Measurements from ENCODE around the gene TDRD1. TPM values are rescaled to one million over a fixed set of nuclear protein-coding genes. Genes with fewer than 3 reads are reported as not detected.

Gene TDRD1
- total and polyA plus RNA-seq, 9 of the 15 experiments (the other 6 are each of a cell fraction or from before 2014, with no cell fraction given) = not detected

DNA sequence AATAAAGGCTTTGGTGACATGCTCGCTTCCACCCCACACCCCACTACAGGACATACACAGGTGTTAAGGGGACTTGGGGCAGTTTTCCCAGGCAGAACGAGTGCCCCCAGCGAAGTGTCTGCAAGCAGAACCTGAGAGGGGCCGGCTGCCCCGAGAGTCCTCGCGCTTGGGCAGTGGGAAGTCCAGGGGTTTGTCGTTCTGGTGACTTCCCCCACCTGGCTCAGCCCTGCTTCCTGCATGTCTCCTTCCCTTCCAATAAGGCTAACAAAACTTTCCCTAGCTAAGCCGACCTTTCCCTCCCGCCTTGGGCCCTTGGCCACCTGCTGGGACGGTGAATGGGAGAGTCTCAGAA lies 60.8 kb downstream of the TDRD1 start:
- peaks cover 0 to 7% of the 10 kb centered on the region in 2 experiments; a peak in 2 of 5 replicates for H3K4me1 ChIP-seq (replicated peaks in 1 of 2; ENCODE audit: control insufficient read depth in 2 of 2, insufficient read depth in 2 of 2, low read length in 2 of 2)
- H3K4me2 ChIP-seq (ENCODE audit: insufficient read depth, low read length) = no peak overlapping the region
- H3K36me3 ChIP-seq (ENCODE audit: control insufficient read depth, insufficient read depth, low read length) = no peaks in the 10 kb centered on the region
- H3K9ac ChIP-seq (ENCODE audit: insufficient read depth in 1 of 2, low read depth in 2 of 2, low read length in 2 of 2) = no peak overlapping the region
- H3K9me1 ChIP-seq (ENCODE audit: control insufficient read depth, insufficient read depth, low read length) = no peaks in the 10 kb centered on the region
- in situ Hi-C loops (cut with MboI) (no loop called here), intact Hi-C loops (cut with micrococcal nuclease) (no loop called here)
- WGBS (ENCODE audit: insufficient coverage, low coverage, missing lambda C conversion rate) = 19% methylated on average over 8 of the region's 11 CpGs
- no peaks in the 10 kb centered on the region for H3K9me3 ChIP-seq (replicated peaks; ENCODE audit: control insufficient read depth, insufficient read depth, low read depth, low read length)
- H2AFZ ChIP-seq (ENCODE audit: low read depth, low read length) = no peak overlapping the region
- no peaks in the 10 kb centered on the region for H3K79me2 ChIP-seq (ENCODE audit: control insufficient read depth, insufficient read depth, low read length)
- DNase-seq (ENCODE audit: extremely low read depth in 1 of 4, low spot score in 3 of 4) (no peak), ATAC-seq (no peak), FAIRE-seq (no peak)
- no TSS peak for BruUV-seq (replicated peaks)
- CTCF ChIA-PET (ENCODE audit: low intra/inter-chr PET ratio) = no interaction called here
- POLR2A ChIA-PET = no interaction called here
- H3K27ac ChIP-seq (ENCODE audit: extremely low read depth, low read depth, low read length) = no peak overlapping the region
- H4K20me1 ChIP-seq (replicated peaks; ENCODE audit: control insufficient read depth, insufficient read depth, low read length) = no peaks in the 10 kb centered on the region
- TF ChIP-seq TAF1 (IDR thresholded peaks at IDR 0.05; ENCODE audit: control insufficient read depth, extremely low read depth, insufficient read depth, low read length, severe bottlenecking) = no peak
- TF ChIP-seq, protein P1, sequence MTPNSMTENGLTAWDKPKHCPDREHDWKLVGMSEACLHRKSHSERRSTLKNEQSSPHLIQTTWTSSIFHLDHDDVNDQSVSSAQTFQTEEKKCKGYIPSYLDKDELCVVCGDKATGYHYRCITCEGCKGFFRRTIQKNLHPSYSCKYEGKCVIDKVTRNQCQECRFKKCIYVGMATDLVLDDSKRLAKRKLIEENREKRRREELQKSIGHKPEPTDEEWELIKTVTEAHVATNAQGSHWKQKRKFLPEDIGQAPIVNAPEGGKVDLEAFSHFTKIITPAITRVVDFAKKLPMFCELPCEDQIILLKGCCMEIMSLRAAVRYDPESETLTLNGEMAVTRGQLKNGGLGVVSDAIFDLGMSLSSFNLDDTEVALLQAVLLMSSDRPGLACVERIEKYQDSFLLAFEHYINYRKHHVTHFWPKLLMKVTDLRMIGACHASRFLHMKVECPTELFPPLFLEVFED (CRISPR knock-in tag; conservative IDR thresholded peaks at IDR 0.05) = no peak
- H3K27me3 ChIP-seq (ENCODE audit: control insufficient read depth in 2 of 2, insufficient read depth in 2 of 2, low read length in 2 of 2) = peaks cover 0 to 31% of the 10 kb centered on the region in 2 experiments; a peak in 3 of 5 replicates
- no peak overlapping the region for H3K4me3 ChIP-seq

DNA sequence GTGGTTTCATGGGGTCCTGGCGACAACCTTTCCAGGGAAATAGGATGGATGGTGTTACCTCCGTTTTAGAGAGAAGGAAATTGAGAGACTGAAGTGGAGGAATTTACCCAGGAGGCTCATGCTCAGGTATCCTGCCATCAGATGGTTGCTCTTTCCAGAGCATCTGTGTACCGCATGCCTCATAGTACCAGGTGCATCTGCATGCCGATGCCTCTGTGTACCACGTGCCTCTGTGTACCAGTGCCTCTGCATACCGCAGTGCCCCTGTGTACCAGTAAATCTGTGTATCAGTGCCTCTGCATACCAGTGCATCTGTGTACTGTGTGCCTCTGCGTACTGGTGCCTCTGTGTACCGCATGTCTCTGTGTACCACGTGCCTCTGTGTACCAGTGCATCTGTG lies 63.1 kb downstream of the TDRD1 start:
- H3K4me1 ChIP-seq (replicated peaks in 1 of 2; ENCODE audit: control insufficient read depth in 2 of 2, insufficient read depth in 2 of 2, low read length in 2 of 2) = peaks cover 0 to 7% of the 10 kb centered on the region in 2 experiments; a peak in 2 of 5 replicates
- FAIRE-seq (no peak), DNase-seq (ENCODE audit: extremely low read depth in 1 of 4, low spot score in 3 of 4) (no peak), ATAC-seq (no peak)
- no peaks in the 10 kb centered on the region for H4K20me1 ChIP-seq (replicated peaks; ENCODE audit: control insufficient read depth, insufficient read depth, low read length)
- no peak overlapping the region for H3K9ac ChIP-seq (ENCODE audit: insufficient read depth in 1 of 2, low read depth in 2 of 2, low read length in 2 of 2)
- POLR2A ChIA-PET = interaction anchor here (0.6 kb wide), 1 partner anchor 106 kb away, joined by 3 read pairs; no protein-coding TSS in a partner anchor
- no TSS peak for BruUV-seq (replicated peaks)
- H3K4me2 ChIP-seq (ENCODE audit: insufficient read depth, low read length) = no peak overlapping the region
- H3K9me1 ChIP-seq (ENCODE audit: control insufficient read depth, insufficient read depth, low read length) = no peaks in the 10 kb centered on the region
- no peak overlapping the region for H3K27ac ChIP-seq (ENCODE audit: extremely low read depth, low read depth, low read length)
- CTCF ChIA-PET (ENCODE audit: low intra/inter-chr PET ratio) = no interaction called here
- H3K36me3 ChIP-seq (ENCODE audit: control insufficient read depth, insufficient read depth, low read length) = no peaks in the 10 kb centered on the region
- WGBS (ENCODE audit: insufficient coverage, low coverage, missing lambda C conversion rate) = 0% methylated on average over 9 of the region's 9 CpGs
- H2AFZ ChIP-seq (ENCODE audit: low read depth, low read length) = no peak overlapping the region
- in situ Hi-C loops (cut with MboI) = no loop called here
- H3K9me3 ChIP-seq (replicated peaks; ENCODE audit: control insufficient read depth, insufficient read depth, low read depth, low read length) = no peaks in the 10 kb centered on the region
- no peak overlapping the region for H3K4me3 ChIP-seq
- no peaks in the 10 kb centered on the region for H3K79me2 ChIP-seq (ENCODE audit: control insufficient read depth, insufficient read depth, low read length)
- intact Hi-C loops (cut with micrococcal nuclease) = no loop called here
- peaks cover 0 to 36% of the 10 kb centered on the region in 2 experiments; a peak in 3 of 5 replicates for H3K27me3 ChIP-seq (ENCODE audit: control insufficient read depth in 2 of 2, insufficient read depth in 2 of 2, low read length in 2 of 2)
- TF ChIP-seq NR2F6 (CRISPR knock-in tag; IDR thresholded peaks at IDR 0.05) (no peak), MCM5 (IDR thresholded peaks at IDR 0.05; ENCODE audit: low read depth) (no peak), SMAD2 (IDR thresholded peaks at IDR 0.05; ENCODE audit: low read depth, low read length) (no peak)
- TF ChIP-seq, protein P2, sequence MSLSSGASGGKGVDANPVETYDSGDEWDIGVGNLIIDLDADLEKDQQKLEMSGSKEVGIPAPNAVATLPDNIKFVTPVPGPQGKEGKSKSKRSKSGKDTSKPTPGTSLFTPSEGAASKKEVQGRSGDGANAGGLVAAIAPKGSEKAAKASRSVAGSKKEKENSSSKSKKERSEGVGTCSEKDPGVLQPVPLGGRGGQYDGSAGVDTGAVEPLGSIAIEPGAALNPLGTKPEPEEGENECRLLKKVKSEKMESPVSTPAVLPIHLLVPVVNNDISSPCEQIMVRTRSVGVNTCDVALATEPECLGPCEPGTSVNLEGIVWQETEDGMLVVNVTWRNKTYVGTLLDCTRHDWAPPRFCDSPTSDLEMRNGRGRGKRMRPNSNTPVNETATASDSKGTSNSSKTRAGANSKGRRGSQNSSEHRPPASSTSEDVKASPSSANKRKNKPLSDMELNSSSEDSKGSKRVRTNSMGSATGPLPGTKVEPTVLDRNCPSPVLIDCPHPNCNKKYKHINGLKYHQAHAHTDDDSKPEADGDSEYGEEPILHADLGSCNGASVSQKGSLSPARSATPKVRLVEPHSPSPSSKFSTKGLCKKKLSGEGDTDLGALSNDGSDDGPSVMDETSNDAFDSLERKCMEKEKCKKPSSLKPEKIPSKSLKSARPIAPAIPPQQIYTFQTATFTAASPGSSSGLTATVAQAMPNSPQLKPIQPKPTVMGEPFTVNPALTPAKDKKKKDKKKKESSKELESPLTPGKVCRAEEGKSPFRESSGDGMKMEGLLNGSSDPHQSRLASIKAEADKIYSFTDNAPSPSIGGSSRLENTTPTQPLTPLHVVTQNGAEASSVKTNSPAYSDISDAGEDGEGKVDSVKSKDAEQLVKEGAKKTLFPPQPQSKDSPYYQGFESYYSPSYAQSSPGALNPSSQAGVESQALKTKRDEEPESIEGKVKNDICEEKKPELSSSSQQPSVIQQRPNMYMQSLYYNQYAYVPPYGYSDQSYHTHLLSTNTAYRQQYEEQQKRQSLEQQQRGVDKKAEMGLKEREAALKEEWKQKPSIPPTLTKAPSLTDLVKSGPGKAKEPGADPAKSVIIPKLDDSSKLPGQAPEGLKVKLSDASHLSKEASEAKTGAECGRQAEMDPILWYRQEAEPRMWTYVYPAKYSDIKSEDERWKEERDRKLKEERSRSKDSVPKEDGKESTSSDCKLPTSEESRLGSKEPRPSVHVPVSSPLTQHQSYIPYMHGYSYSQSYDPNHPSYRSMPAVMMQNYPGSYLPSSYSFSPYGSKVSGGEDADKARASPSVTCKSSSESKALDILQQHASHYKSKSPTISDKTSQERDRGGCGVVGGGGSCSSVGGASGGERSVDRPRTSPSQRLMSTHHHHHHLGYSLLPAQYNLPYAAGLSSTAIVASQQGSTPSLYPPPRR (CRISPR knock-in tag; IDR thresholded peaks at IDR 0.05; ENCODE audit: borderline replicate concordance) = no peak
- TF ChIP-seq, protein P3, sequence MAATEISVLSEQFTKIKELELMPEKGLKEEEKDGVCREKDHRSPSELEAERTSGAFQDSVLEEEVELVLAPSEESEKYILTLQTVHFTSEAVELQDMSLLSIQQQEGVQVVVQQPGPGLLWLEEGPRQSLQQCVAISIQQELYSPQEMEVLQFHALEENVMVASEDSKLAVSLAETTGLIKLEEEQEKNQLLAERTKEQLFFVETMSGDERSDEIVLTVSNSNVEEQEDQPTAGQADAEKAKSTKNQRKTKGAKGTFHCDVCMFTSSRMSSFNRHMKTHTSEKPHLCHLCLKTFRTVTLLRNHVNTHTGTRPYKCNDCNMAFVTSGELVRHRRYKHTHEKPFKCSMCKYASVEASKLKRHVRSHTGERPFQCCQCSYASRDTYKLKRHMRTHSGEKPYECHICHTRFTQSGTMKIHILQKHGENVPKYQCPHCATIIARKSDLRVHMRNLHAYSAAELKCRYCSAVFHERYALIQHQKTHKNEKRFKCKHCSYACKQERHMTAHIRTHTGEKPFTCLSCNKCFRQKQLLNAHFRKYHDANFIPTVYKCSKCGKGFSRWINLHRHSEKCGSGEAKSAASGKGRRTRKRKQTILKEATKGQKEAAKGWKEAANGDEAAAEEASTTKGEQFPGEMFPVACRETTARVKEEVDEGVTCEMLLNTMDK (IDR thresholded peaks at IDR 0.05; ENCODE audit: borderline replicate concordance, insufficient read depth, low read depth, low read length, poor library complexity, severe bottlenecking) = no peak
